Prostate gland (tissue), 2 donors: Measurements from ENCODE around the gene ABCA1. TPM values are rescaled to one million over a fixed set of nuclear protein-coding genes. Genes with fewer than 3 reads are reported as not detected.
A peak's percentile ranks its signal among the peaks of the same experiment; 100 is the strongest.

Experiments used
- DNase-seq: peaks from one replicate; pipeline ENCODE4 v3.0.0-alpha.2; 2019; ENCODE audit warnings: low spot score
- H3K27ac ChIP-seq, 2 donors: fragments of 200-600 bp; sonication (generic); 2 replicates each; pipeline ENCODE4 v1.5.1; 2017 to 2019
- H3K27me3 ChIP-seq: fragments of 200-600 bp; sonication (generic); replicated peaks from 2 replicates; pipeline ENCODE4 v1.5.1; 2019; ENCODE audit not compliant: insufficient read depth
- H3K36me3 ChIP-seq, 2 donors: fragments of 200-600 bp; sonication (generic); 1 replicate in 1 of 2; 2 replicates in 1 of 2; pipeline versions ENCODE4 v1.5.1 to v1.8.1; 2017 to 2019
- H3K4me1 ChIP-seq: fragments of 200-600 bp; sonication (generic); replicated peaks from 2 replicates; pipeline ENCODE4 v1.5.1; 2019
- H3K4me3 ChIP-seq, 2 donors: fragments of 200-600 bp; sonication (generic); 2 replicates each; pipeline ENCODE4 v1.5.1; 2017 to 2019
- H3K9me3 ChIP-seq: fragments of 200-600 bp; sonication (generic); 2 replicates; pipeline ENCODE4 v1.5.1; 2017
- CTCF ChIP-seq, 4 experiments: fragments of 200-600 bp in 2 of 4; fragments of 450-650 bp in 2 of 4; sonication (generic) in 2 of 4; IDR thresholded peaks; 1 replicate in 3 of 4; 2 replicates in 1 of 4; pipeline ENCODE4 v1.5.1; 2016 to 2019; ENCODE audit warnings: antibody characterized with exemption in 4 of 4, mild to moderate bottlenecking in 2 of 4, moderate library complexity in 2 of 4
- POLR2A ChIP-seq: fragments of 450-650 bp; IDR thresholded peaks from one replicate; pipeline ENCODE4 v1.6.1; 2016; ENCODE audit warnings: antibody characterized with exemption, mild to moderate bottlenecking
- POLR2AphosphoS5 ChIP-seq: sonication (generic); formaldehyde crosslinking; IDR thresholded peaks from one replicate; pipeline ENCODE4 v1.6.1; 2017; ENCODE audit warnings: antibody characterized with exemption
- WGBS: methylation state at CpG from one replicate; pipeline ENCODE4 v1.1.5; 2018; 5-methylcytosine and 5-hydroxymethylcytosine counted together
- intact Hi-C: fragments of 100-400 bp; cut with DNase I; formaldehyde crosslinking; loops from one replicate; pipeline ENCODE4 v1.14.2; 2022
- total RNA-seq, 2 donors: library from RNA; depleted of rRNA; stranded (reverse); fragments of >200 nt; gene quantifications; one replicate each; pipeline ENCODE4 v1.1.0, GENCODE V29; 2016

The ABCA1 gene
- total RNA-seq, 2 donors from 2014 or later: 11.0 to 63.7 TPM

GRCh38 chr9:104974053-104974962, 46.4 kb upstream of the ABCA1 start:
- intact Hi-C loops: loop anchor here (10.0 kb wide), 1 partner anchor 440 kb away; no protein-coding TSS in a partner anchor
- Histone ChIP-seq H3K27ac (no peak overlapping the region), H3K4me3 (no peak overlapping the region), H3K9me3 (no peaks in the 10 kb centered on the region), H3K4me1 (no peaks in the 10 kb centered on the region), H3K27me3 (no peaks in the 10 kb centered on the region), H3K36me3 (no peaks in the 10 kb centered on the region)
- DNase-seq: no peak
- 44% methylated on average over 8 of the region's 8 CpGs for WGBS
- TF ChIP-seq POLR2AphosphoS5 (no peak), POLR2A (no peak), CTCF (IDR thresholded peaks at IDR 0.05) (no peak)

- no peak for DNase-seq
- WGBS: 84% methylated on average over 4 of the region's 4 CpGs
- TF ChIP-seq POLR2A: no peak
- TF ChIP-seq CTCF (IDR thresholded peaks at IDR 0.05): no peak
- TF ChIP-seq POLR2AphosphoS5: no peak
- H3K27ac ChIP-seq: no peak overlapping the region
- H3K4me3 ChIP-seq: no peak overlapping the region
- H3K27me3 ChIP-seq: no peaks in the 10 kb centered on the region
- H3K36me3 ChIP-seq: no peaks in the 10 kb centered on the region
- intact Hi-C loops: loop anchor here (10.0 kb wide), 1 partner anchor 442 kb away; no protein-coding TSS in a partner anchor
- H3K4me1 ChIP-seq: no peaks in the 10 kb centered on the region
- H3K9me3 ChIP-seq: no peaks in the 10 kb centered on the region
Measured at GRCh38 chr9:104972242-104972866, 44.4 kb upstream of the ABCA1 start.

GRCh38 chr9:104971511-104971910, 43.6 kb upstream of the ABCA1 start:
- intact Hi-C loops: loop anchor here (10.0 kb wide), 1 partner anchor 443 kb away; no protein-coding TSS in a partner anchor

GRCh38 chr9:104970271-104970987, 42.5 kb upstream of the ABCA1 start:
- no peaks in the 10 kb centered on the region for H3K36me3 ChIP-seq
- intact Hi-C loops: loop anchor here (10.0 kb wide), 1 partner anchor 444 kb away; no protein-coding TSS in a partner anchor
- WGBS: 68% methylated on average over 8 of the region's 8 CpGs
- no peak overlapping the region for H3K27ac ChIP-seq
- no peaks in the 10 kb centered on the region for H3K9me3 ChIP-seq
- H3K27me3 ChIP-seq: no peaks in the 10 kb centered on the region
- no peaks in the 10 kb centered on the region for H3K4me1 ChIP-seq
- no peak for DNase-seq
- no peak overlapping the region for H3K4me3 ChIP-seq
- TF ChIP-seq POLR2AphosphoS5: peak; percentile 18
- no peak for TF ChIP-seq POLR2A

More at GRCh38 chr9:104971511-104971910, 43.6 kb upstream of the ABCA1 start:
- Histone ChIP-seq H3K27ac (no peak overlapping the region), H3K27me3 (no peaks in the 10 kb centered on the region), H3K9me3 (no peaks in the 10 kb centered on the region), H3K4me1 (no peaks in the 10 kb centered on the region), H3K4me3 (no peak overlapping the region), H3K36me3 (no peaks in the 10 kb centered on the region)
- 95% methylated on average over 3 of the region's 3 CpGs for WGBS
- DNase-seq: no peak
- TF ChIP-seq POLR2AphosphoS5: no peak
- TF ChIP-seq CTCF (IDR thresholded peaks at IDR 0.05): no peak
- no peak for TF ChIP-seq POLR2A

GRCh38 chr9:104969116-104969515, 41.2 kb upstream of the ABCA1 start:
- H3K27me3 ChIP-seq: no peaks in the 10 kb centered on the region
- peak overlapping the region in 1 of 2 donors; percentile 43 for H3K27ac ChIP-seq
- intact Hi-C loops: no loop called here
- DNase-seq: no peak
- no peak for TF ChIP-seq CTCF (IDR thresholded peaks at IDR 0.05)
- TF ChIP-seq POLR2A: no peak
- no peak for TF ChIP-seq POLR2AphosphoS5
- no peaks in the 10 kb centered on the region for H3K9me3 ChIP-seq
- WGBS: 63% methylated on average over 4 of the region's 4 CpGs
- no peaks in the 10 kb centered on the region for H3K36me3 ChIP-seq
- H3K4me3 ChIP-seq: no peak overlapping the region
- H3K4me1 ChIP-seq: no peaks in the 10 kb centered on the region
